ENCODE measurements around the gene OR2V2.
"Not testable (repeated sequence)": the region's sequence is repeated elsewhere in the genome, so short reads cannot be mapped to it uniquely, and the experiment has no call there.

OR2V2 gene

GRCh38 chr5:181118369-181118768, 29.0 kb upstream of the OR2V2 start:
- no peak for DNase-seq

GRCh38 chr5:181119105-181119504, 28.3 kb upstream of the OR2V2 start:
- no peak for DNase-seq

- DNase-seq, result no peak
Observed at GRCh38 chr5:181120306-181120705, 27.1 kb upstream of the OR2V2 start.

GRCh38 chr5:181120761-181121160, 26.6 kb upstream of the OR2V2 start:
- no peak for DNase-seq

GRCh38 chr5:181121675-181122561, 25.5 kb upstream of the OR2V2 start:
- DNase-seq, result no peak

- DNase-seq, result no peak
Observed at GRCh38 chr5:181124526-181124925, 22.9 kb upstream of the OR2V2 start.

GRCh38 chr5:181126841-181127240, 20.5 kb upstream of the OR2V2 start:
- no peak for DNase-seq

- DNase-seq, result no peak
Observed at GRCh38 chr5:181127456-181127855, 19.9 kb upstream of the OR2V2 start.

- DNase-seq, result no peak
Observed at GRCh38 chr5:181127907-181128626, 19.3 kb upstream of the OR2V2 start.

GRCh38 chr5:181129601-181130000, 17.8 kb upstream of the OR2V2 start:
- DNase-seq, result no peak

GRCh38 chr5:181130081-181130480, 17.3 kb upstream of the OR2V2 start:
- DNase-seq, result not testable (repeated sequence)

GRCh38 chr5:181130832-181131496, 16.4 kb upstream of the OR2V2 start, which contains the start of gene OR2V1:
Gene OR2V1, minus strand, starts transcription at chr5:181131169. Its CDS starts 5,865 bp downstream, at chr5:181125304.
- no peak for DNase-seq

- DNase-seq, result no peak
Observed at GRCh38 chr5:181131514-181131913, 15.9 kb upstream of the OR2V2 start.

- DNase-seq, result no peak
Observed at GRCh38 chr5:181133083-181133482, 14.3 kb upstream of the OR2V2 start.

- DNase-seq, result peak; percentile 90
Observed at GRCh38 chr5:181133610-181134231, 13.7 kb upstream of the OR2V2 start.

GRCh38 chr5:181134259-181134658, 13.1 kb upstream of the OR2V2 start:
- DNase-seq, result no peak

GRCh38 chr5:181136361-181136955, 10.9 kb upstream of the OR2V2 start:
- no peak for DNase-seq

GRCh38 chr5:181138258-181138657, 9.1 kb upstream of the OR2V2 start:
- no peak for DNase-seq

- no peak for DNase-seq
Observed at GRCh38 chr5:181140766-181141165, 6.6 kb upstream of the OR2V2 start.

GRCh38 chr5:181142054-181142453, 5.3 kb upstream of the OR2V2 start:
- no peak for DNase-seq

- DNase-seq, result no peak
Observed at GRCh38 chr5:181145133-181145532, 2.3 kb upstream of the OR2V2 start.

GRCh38 chr5:181149355-181149754, 2.0 kb downstream of the OR2V2 start:
- DNase-seq, result no peak

Data from 8988T (cell line).